Mesenteric fat pad (tissue), 1 donor: ENCODE results near the gene LRRN3. TPM values are rescaled to one million over a fixed set of nuclear protein-coding genes. Genes with fewer than 3 reads are reported as not detected.

Experiments used
- DNase-seq: peaks from one replicate; pipeline ENCODE4 v3.0.0-alpha.2; 2020; ENCODE audit warnings: low spot score
- total RNA-seq: library from RNA; stranded (reverse); fragmentation: NEBNext Ultra II Directional; extraction: Animal tissue kit (Norgen Biotek cat#: 25700); gene quantifications from one replicate; pipeline ENCODE4 v1.2.1, GENCODE V29; 2021
- donor health status: DM: yes; HTN: yes; CAD: no.

LRRN3 gene
- total RNA-seq, 1 donor from 2014 or later = 2.0 TPM

DNA sequence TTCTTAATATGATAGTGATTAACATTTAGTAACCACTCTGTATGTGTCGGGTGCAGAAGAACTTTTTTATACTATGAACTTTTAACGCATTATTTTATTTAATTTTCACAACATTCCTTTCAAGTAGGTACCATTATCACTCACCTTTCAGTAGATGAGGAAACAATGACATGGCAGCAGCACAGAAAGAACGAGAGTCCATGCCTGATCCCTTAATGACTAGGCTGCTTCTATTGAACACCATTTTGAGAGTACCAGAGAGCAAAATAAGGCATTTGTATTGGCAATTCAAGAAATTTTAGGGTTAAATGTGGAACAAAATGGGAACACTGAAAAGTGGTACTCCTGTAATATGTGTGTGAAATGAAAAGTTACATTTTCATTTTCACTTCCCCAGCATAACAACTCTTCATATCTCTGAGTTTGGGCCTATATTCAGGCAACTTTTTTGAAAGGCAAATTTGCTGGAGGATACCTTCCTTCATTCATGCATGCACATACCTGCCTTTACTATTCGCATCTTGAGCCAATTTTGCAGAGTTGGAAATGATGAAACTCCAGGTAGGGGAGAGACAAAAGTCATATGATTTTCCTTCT is 12.8 kb downstream of the LRRN3 start:
- DNase-seq = no peak

DNA sequence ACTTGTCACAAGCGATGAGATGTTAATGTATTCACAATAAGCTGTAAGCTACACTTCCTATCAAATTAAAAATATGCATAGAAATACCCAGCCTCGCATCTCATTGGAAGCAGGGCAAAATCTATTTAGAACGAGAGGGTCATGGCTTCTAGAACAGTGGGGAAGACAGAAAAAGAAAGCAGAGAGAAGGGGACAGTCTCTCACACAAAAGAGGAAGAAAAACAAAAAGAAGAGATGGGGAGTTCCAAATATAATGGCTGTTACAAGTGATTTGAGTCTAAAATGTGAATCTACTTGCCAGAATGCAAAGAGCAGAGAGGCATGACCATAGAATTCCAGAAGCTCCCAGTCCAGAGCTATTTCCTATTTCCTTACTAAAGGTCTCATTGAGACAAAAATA is 13.8 kb downstream of the LRRN3 start:
- DNase-seq = no peak

DNA sequence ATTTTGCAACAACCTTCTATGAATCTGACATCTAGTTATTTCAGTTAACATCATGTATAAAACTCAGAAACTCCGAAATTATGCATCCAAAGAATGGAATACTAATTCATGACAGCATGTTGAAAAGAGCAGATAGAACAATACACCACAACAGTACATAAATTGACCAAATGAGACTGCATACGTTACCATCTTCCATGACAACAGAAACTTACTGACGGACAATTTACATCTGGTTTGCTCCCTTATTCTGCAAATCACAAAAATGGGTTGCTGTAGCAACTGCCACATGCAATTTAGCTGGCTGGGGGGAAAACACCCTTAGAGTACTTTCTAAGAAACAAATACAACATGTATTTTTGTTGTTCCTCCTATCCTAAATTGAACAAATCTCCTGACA is 14.3 kb downstream of the LRRN3 start:
- no peak for DNase-seq

DNA sequence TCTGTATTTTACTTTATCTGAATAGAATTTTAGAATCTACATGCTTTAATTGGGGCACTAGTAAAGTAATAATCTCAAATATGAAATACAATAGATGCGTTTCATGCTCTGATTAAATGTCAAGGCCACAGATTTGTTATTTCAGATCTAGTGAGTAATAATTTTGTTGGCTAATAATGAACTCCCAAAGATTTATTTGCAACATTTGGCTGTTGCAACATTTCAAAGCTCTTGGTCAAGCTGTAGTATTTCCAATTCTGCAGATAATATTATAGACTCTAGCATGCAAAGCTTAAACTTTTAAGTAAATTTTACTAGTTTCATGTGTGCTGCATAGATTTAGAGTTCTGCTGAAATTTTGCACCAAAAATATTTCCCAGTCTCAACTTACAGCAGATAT is 16.7 kb downstream of the LRRN3 start:
- DNase-seq = no peak

DNA sequence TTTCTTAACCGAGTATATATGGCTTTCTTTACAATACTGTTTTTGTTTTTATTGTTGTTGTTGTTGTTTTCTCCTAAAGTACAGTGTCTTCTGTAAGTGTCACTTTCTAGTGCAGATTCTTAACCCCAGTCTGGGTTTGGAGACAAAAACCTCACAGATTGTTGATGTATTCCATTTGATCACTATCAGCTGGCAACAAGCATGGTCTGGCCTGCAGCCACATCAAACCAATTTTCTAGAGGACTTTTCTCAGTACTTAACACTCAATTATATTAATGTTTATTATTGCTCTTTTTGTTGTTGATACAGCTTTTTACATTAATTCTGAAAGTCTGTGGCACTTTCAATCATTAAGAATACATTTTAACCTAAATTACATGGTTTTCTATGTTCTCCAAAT is 17.1 kb downstream of the LRRN3 start:
- no peak for DNase-seq

DNA sequence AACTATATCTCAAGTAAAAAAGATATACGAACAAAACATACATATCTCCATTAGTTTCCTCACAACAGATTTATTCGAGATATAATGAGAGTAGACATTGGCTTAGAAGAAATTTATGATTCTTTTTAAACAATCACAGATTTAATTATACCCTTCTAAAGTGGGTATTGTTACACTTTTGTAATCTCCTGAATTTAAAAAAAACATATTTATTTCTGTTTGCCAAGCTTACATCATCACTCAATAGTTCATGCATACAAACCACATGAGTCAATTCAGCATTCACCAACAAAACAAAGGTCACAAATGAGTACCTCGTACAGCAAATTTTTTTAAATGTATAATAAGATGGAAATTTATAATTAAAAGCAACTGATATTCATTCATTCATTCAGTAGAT is 17.6 kb downstream of the LRRN3 start:
- DNase-seq = no peak

DNA sequence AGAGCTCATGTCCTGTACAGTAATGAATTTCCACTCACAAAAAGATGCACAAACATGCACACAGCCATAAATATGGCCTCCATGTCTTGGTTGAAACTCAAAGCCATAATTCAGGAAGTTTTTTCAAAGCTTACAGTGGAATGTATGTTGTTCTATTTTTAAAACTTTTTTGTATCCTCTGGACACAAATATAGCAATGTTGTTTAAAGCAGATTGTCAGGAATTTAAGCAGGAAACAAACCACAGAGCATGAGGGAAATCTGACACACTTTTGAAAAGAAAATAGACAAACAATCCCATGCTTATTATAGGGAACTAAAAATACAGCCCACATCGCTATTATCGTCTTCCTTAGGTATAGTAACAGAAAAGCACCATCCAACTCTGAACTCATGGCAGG is 21.5 kb downstream of the LRRN3 start:
- DNase-seq = no peak

DNA sequence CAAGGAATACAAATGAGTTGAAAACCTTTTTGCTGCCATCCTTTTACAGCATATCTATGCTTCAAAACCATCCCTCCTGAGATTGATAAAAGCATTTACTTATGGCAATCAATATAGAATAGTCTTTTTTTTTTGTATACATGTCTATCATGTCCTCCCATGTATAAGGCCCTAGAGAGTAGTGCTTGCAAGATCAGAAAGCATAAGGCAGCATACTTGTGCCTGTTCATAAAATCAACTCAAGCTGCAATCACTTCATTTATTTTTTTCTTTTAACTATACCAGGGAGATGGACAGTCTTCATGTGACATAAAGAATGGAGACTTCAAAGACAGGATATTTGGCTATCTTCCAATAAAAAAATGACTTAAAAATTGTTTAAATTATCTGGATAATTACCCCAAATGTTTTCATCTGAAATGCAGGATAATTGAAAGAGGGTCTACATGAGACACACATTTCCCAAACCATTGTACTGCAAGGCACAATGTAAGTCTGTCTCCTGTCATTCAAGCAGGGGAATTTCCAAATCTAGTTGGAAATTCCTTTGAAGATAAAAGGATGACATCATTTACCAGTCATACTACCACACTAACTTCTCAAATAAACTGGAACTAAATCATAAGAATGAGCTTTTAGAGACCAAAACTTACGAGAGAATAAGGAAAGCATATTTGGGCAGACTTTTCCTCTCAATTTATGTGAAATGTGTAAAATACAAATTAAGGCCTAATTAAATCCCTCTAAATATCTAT is 22.5 kb downstream of the LRRN3 start:
- DNase-seq = no peak

DNA sequence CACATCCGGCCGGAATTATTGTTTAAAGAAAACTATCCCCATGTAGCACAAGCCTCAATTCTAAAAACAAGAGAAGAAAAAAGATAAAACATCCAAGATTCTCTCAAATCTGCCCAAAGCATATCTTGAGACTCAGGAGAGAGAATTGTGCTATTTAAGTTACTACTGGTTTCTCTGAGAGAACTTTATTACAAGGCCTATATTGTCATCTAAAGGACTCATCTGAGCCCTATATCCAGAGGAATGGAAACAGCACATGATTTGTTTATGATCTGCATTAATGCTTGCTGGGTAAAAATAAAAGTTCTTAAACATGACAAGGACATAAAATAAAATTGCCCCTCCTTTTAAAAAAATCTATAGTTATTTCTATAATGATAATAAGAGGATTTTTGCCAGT is 25.0 kb downstream of the LRRN3 start:
- no peak for DNase-seq

DNA sequence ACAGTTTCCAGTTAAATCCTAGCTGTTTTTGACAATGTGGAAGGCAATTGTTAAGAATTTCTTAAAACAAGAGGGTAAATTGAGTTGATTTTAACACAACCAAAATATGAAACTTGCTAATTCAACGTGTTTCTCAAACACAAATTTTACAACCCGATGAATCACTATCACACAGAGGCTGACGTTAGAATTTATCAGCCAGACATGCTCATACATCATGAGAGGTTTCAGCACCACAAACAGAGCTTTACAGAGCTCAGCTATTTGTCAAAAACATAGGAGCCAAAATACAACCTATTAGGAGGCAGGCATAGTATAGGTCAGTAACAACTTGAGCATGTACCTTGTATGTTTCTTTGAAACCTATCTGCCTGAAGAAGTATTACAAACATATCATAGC is 36.1 kb downstream of the LRRN3 start:
- DNase-seq = no peak

DNA sequence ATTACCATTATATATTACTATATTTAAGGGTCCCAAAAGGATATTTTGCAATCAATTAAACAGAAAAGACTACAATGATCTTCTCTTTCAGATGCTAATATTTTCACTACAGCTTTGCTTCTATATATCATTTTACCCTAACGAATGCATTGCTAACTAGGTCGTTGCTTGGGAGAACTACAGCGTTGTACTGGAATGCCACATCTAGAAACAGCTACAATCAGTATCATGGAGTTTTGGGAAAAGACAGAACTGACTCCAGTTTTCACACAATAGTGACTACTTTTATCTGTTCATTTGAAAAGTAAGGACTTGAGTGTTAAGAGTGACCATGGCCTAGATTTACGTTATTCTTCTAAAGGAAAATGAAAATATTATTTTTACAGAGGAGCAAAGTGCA is 38.5 kb downstream of the LRRN3 start:
- no peak for DNase-seq

DNA sequence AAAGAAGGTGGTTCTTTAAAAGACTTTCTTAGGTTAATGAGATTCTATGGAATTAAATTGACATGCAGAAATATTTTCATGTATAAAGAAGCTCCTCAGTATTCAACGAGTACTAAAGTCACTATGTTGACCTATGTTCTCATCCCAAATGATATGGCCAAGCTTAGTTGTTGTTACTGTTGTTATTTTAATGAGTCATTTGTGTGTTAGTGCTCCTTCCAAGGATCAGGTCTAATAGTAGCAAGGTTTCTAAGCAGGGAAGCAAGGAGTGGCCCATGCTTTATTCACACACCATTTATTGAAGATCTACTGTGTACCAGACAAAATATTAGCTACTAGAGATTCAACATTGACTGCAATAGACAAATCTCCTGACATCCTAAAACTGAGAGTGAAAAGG is 41.9 kb downstream of the LRRN3 start:
- DNase-seq = no peak

DNA sequence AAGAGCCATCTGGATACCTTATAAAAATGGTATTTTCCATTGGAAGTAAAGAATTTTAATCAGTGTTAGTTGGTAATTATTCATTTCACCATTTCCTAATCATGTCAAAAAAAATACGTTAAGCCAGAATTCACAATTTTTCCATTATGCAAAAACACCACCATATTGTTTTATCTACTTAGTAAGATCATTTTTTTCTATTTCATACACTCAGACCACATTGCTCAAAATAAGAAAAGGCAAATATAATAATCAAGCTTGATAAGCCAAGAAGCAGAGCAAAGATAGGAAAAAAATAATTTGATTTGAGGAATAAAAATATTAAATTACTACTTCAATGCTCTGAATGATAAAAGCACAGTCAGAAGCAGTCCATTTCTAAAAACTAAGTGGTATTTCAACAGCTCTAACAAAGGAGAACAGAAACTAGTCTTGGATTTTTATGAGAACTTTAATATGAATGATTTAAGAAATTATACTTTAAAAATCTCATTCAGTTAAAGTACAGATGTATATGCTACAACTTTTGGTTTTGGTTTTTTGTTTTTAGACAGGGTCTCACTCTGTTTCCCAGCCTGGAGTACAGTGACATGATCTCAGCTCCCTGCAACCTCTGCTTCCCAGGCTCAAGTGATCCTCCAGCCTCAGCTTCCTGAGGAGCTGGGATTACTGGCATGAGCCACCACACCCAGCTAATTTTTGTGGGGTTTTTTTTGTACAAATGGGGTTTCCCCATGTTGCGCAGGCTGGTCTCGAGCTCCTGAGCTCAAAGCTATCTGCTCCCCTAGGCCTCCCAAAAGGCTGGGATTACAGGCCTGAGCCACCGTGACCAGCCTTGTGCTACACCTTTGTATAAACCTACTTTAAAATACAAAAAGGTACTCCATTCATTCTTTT is 46.6 kb downstream of the LRRN3 start:
- no peak for DNase-seq

DNA sequence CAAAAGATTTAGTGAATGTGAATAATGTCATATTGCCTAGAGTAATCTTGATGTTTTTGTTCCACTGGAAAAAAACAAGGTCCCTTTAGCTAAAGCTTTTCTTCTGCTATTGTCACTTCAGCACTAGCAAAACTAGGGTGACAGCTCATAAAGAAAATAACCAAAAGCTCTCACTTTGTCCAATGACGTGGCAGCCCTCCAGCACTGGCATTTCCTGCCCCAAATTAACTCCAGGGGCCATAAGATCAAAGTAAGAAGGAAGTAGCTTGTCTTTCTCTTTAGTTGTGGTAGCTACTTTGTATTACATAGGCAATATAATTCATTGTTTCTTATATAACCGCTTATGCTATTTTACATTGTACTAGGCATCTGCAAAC is 47.3 kb downstream of the LRRN3 start:
- no peak for DNase-seq

DNA sequence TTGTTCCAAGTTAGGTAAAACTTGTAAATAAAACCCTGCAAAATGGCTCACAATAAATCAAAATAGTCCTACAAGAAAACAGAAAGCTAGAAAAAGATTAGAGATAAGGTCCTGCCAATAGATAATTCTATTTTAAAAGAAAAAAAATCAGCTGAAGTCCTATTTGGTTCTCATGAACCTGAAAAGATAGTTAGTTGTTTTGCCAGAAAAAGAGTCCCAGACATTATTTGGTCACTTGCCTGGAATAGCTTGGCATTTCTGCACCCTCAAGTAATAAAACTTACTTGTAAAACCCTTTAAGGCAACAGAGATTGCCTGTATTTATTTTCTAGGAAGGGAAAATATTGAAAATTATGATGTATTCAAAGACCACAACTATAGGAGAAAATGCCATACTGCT is 47.7 kb downstream of the LRRN3 start:
- no peak for DNase-seq

DNA sequence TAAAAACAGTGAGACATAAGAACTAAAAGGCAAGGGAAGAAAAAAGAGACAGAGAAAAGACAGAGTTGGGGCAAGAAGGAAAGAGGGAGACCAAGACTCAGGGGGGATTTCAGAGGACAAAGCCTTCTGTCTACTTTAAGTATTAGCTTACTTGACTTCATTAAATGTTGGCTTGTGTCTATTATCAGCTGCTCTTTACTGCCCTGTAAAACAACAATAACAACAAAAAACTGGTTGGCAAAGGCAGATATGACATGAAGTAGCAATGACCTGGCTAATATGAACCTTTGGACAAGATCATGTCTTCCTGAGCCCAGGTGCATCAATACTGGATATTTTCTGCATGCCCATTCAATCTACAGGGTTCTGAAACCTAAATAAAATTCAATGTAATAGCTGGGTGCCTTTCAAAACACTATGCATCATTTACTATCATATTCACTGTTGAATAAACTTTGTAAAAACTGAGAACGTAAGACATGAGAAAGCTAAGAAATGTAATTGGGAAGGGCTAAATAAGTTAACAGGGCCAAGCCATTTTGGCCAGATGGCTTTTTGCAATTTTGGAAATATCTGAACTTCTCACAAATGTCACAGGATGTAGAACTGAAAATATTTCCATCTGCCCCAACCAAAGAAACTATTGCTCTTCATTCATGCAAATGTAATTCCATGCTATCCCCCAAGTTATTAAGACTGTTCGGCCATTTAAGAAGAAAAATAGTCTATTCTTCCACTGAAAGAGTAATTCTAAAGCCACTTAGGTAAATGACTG is 49.4 kb downstream of the LRRN3 start:
- DNase-seq = no peak

DNA sequence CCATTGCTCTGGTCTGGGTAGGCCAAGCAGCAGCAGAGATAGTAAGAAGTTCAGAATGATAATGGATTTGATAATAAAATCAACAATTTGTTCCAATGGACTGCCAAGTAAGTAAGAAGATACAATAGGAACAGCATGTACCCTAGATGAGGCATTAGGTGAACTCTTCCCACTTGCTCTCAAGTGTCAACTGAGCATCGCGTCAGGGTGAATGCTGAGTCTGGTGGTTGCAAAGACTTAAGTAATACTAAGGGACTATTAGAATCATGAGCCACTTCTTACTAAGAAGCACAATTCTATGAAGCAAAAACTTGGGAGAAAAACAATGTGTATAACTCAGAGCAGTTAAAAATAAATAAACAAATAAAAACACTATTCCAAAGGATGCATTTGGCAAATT is 54.5 kb downstream of the LRRN3 start:
- no peak for DNase-seq

DNA sequence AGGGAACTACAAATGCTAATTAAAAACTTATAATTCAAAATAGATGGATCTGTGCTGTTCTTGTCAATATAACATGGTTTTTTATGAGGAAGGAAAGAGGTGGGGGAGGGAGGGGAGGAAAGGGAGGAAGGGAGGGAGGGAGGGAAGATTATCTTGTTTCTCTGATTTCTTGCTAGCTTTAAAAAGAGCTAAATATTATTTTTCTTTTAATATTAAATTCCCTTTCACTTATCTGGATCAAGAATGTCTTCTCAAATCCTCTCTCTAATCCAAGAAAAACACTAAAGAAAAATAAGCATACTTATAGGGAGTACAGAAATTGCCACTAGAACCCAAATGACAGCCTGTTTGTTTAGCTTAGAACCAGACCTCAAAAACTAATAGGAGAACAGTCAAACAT is 55.2 kb downstream of the LRRN3 start:
- no peak for DNase-seq

DNA sequence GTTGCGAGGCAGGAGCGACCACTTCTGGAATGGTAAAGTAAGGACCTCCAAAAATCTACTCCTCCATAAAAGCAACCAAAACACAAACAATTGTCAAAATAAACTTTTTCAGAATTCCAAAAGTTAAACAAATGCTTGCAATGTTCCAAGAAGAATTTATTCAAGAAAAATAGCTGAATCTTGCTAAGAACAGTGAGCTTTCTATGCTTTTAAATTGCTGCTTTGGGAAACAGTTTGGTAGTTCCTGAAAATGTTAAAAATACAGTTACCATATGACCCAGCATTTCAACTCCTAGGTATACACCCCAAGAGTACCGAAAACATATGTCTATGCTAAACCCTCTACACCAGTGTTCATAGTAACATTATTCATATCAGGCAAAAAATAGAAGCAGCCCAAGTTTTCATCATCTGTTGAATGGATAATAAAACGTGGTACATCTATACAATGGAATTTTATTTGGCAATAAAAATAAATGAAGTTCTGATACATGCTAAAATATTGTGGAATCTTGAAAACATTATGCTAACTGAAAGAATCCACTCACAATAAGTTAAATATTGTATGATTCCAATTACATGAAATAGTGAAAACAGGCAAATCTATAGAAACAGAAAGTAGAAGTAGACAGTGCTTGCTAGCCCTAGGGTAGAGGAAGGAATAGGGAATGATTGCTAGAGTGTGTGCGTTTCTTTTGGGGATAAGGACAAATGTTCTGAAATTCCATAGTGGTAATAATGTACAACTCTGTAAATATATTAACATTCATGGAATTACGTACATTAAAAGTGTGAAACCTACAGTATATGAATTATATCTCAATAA is 57.0 kb downstream of the LRRN3 start:
- no peak for DNase-seq

DNA sequence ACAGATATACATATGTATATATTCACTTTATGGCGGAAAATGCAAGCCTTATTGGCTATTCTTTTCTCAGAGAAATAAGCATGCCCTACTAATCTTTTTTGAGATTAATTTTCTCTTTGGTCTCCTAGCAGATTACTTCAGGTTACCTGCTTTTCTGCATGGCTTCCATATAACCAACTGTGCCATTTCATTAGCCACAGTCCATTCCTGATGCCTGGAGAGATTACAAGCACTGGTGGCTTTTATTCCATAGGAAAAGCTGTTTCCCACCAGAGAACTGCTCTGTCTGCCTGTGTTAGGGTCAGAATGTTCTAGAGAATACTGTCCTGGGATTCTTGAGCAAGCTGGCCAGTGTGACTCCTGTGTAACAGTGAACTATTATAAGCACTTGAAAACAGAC is 59.8 kb downstream of the LRRN3 start:
- DNase-seq = no peak

DNA sequence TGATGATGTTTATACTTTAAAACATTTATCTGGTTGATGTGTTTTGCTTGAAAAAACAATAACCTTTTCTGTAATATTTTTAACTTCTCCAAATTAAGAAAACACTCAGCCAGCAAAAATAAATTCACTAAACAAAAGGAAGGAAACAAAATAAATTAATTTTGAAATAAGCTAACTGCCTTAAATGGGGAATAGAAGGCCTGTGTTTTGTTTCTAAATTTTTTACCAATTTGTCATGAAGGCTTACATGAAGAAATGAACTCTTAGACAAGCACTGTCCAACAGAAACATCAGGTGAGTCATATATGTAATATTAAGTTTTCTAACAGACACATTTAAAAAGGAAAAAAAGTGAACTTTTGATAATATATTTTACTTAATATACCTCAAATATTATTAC is 68.5 kb downstream of the LRRN3 start:
- no peak for DNase-seq
